RCC 7860 (cell line): ENCODE measurements around the gene FREY1.
A peak's percentile ranks its signal among the peaks of the same experiment; 100 is the strongest.

Experiments used
- DNase-seq: peaks from one replicate; pipeline ENCODE4 v3.0.0-alpha.2; 2015; ENCODE audit warnings: low spot score
- FAIRE-seq: peaks from 2 replicates; lab custom pipeline; 2012; peaks lifted over from hg19 to GRCh38; lab: Jason Lieb, UNC

The FREY1 gene

GRCh38 chr11:45877221-45877620, 29.9 kb downstream of the FREY1 start:
- no peak for DNase-seq
- FAIRE-seq: no peak

- FAIRE-seq: no peak
- DNase-seq: no peak
Measured at GRCh38 chr11:45876401-45876800, 30.7 kb downstream of the FREY1 start.

- peak; percentile 27 for DNase-seq
- FAIRE-seq: no peak
Measured at GRCh38 chr11:45872651-45873356, 34.3 kb downstream of the FREY1 start.

GRCh38 chr11:45871638-45872037, 35.4 kb downstream of the FREY1 start:
- DNase-seq (no peak), FAIRE-seq (no peak)

- DNase-seq (no peak), FAIRE-seq (no peak)
Measured at GRCh38 chr11:45870706-45871105, 36.4 kb downstream of the FREY1 start.

- DNase-seq (no peak), FAIRE-seq (no peak)
Measured at GRCh38 chr11:45869551-45869950, 37.5 kb downstream of the FREY1 start.

- DNase-seq (no peak), FAIRE-seq (no peak)
Measured at GRCh38 chr11:45864041-45864440, 43.0 kb downstream of the FREY1 start.

- no peak for DNase-seq
- FAIRE-seq: no peak
Measured at GRCh38 chr11:45860764-45861510, 46.1 kb downstream of the FREY1 start.

GRCh38 chr11:45860348-45860747, 46.7 kb downstream of the FREY1 start:
- FAIRE-seq (no peak), DNase-seq (no peak)

GRCh38 chr11:45859661-45860140, 47.4 kb downstream of the FREY1 start:
- FAIRE-seq (no peak), DNase-seq (peak; percentile 25)

- DNase-seq (no peak), FAIRE-seq (no peak)
Measured at GRCh38 chr11:45858751-45859398, 48.2 kb downstream of the FREY1 start.

- DNase-seq (peak; percentile 86), FAIRE-seq (no peak)
Measured at GRCh38 chr11:45857961-45858474, 49.1 kb downstream of the FREY1 start.
